Suprapubic skin (tissue), 3 donors: ENCODE results near the gene RYR3.

Source experiments
- CTCF ChIP-seq, 2 donors: fragments of 200-600 bp in 1 of 2; fragments of 450-650 bp in 1 of 2; sonication (generic) in 1 of 2; IDR thresholded peaks; one replicate each; pipeline ENCODE4 v1.5.1; 2016 to 2019; ENCODE audit warnings: antibody characterized with exemption in 2 of 2, mild to moderate bottlenecking in 1 of 2, moderate library complexity in 1 of 2
- POLR2A ChIP-seq, 2 donors: fragments of 450-650 bp; IDR thresholded peaks; one replicate each; pipeline ENCODE4 v1.6.1; 2017; ENCODE audit warnings: antibody characterized with exemption in 2 of 2, mild to moderate bottlenecking in 2 of 2, moderate library complexity in 2 of 2

GRCh38 chr15:33524274-33524673 is 213.5 kb downstream of the RYR3 start:
- TF ChIP-seq POLR2A (IDR thresholded peaks at IDR 0.05) (no peak), CTCF (IDR thresholded peaks at IDR 0.05) (no peak)
